ENCODE results near the gene RPF1.

DNA sequence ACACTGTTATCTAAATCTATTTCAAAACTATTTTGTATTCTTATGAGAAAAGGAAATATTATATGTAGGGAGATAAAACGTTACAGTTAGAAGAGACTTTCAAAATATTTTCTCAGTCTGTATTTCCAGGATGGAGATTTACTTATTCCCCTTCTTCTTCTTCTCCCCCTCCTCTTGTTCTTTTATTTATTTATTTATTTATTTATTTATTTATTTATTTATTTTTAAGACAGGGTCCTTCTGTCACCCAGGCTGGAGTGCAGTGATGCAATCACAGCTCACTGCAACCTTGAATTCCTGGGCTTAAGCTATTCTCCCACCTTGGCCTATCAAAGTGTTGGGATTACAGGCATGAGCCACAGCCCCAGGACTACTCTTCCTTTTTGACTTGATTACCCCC lies 2.8 kb upstream of the RPF1 start:
- TF ChIP-seq, protein P1, sequence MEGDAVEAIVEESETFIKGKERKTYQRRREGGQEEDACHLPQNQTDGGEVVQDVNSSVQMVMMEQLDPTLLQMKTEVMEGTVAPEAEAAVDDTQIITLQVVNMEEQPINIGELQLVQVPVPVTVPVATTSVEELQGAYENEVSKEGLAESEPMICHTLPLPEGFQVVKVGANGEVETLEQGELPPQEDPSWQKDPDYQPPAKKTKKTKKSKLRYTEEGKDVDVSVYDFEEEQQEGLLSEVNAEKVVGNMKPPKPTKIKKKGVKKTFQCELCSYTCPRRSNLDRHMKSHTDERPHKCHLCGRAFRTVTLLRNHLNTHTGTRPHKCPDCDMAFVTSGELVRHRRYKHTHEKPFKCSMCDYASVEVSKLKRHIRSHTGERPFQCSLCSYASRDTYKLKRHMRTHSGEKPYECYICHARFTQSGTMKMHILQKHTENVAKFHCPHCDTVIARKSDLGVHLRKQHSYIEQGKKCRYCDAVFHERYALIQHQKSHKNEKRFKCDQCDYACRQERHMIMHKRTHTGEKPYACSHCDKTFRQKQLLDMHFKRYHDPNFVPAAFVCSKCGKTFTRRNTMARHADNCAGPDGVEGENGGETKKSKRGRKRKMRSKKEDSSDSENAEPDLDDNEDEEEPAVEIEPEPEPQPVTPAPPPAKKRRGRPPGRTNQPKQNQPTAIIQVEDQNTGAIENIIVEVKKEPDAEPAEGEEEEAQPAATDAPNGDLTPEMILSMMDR (IDR thresholded peaks at IDR 0.05; ENCODE audit: poor library complexity), result no peak
- TF ChIP-seq EZH2 (IDR thresholded peaks at IDR 0.05; ENCODE audit: borderline replicate concordance), result no peak

Data from hepatocyte (in vitro differentiated cells).